Stimulated activated CD4-positive, alpha-beta T cell treated with anti-CD3 and anti-CD28 coated beads, Interleukin-2, amount 100 ng/mL, for 24 hours (primary cell): ENCODE data around the gene PUS3.
"Not testable (repeated sequence)": the region's sequence is repeated elsewhere in the genome, so short reads cannot be mapped to it uniquely, and the experiment has no call there.

Experiments
- DNase-seq, 2 donors: peaks; one replicate each; pipeline ENCODE4 v3.0.0-alpha.2; 2020

PUS3 gene

GRCh38 chr11:125857670-125858069, 45.3 kb downstream of the PUS3 start:
- DNase-seq: not testable (repeated sequence)

- DNase-seq: no peak
These were observed 56.8 kb downstream of the PUS3 start for GRCh38 chr11:125846188-125846587.
